CD4-positive, alpha-beta T cell treated with Interleukin-21 for 1 hour (primary cell): Measurements from ENCODE around the gene NLRP9.
"Not testable (repeated sequence)": the region's sequence is repeated elsewhere in the genome, so short reads cannot be mapped to it uniquely, and the experiment has no call there.

Source experiments
- DNase-seq: peaks from one replicate; pipeline ENCODE4 v3.0.0-alpha.2; 2020

Gene NLRP9

GRCh38 chr19:55738302-55738701 lies at the start of gene NLRP9:
NLRP9 (minus strand) TSS chr19:55738402; CDS start chr19:55738374, 28 bp downstream.
- DNase-seq = no peak

GRCh38 chr19:55781112-55781511 lies 42.9 kb upstream of the NLRP9 start:
- DNase-seq = no peak

GRCh38 chr19:55778331-55778730 lies 40.1 kb upstream of the NLRP9 start:
- no peak for DNase-seq

- no peak for DNase-seq
Measured at GRCh38 chr19:55777528-55777927, 39.3 kb upstream of the NLRP9 start.

- not testable (repeated sequence) for DNase-seq
Measured at GRCh38 chr19:55769632-55770031, 31.4 kb upstream of the NLRP9 start.

- DNase-seq = not testable (repeated sequence)
Measured at GRCh38 chr19:55768818-55769217, 30.6 kb upstream of the NLRP9 start, which contains the start of gene RFPL4AL1. RFPL4AL1 (plus strand) TSS chr19:55769118; CDS start chr19:55771805, 2,687 bp downstream.

GRCh38 chr19:55766466-55766865 lies 28.3 kb upstream of the NLRP9 start:
- no peak for DNase-seq

GRCh38 chr19:55758797-55759196 lies 20.6 kb upstream of the NLRP9 start, which contains the start of gene RFPL4A:
RFPL4A (plus strand) TSS chr19:55759097; CDS start chr19:55761801, 2,704 bp downstream.
- not testable (repeated sequence) for DNase-seq

- not testable (repeated sequence) for DNase-seq
Measured at GRCh38 chr19:55756808-55757207, 18.6 kb upstream of the NLRP9 start.

- no peak for DNase-seq
Measured at GRCh38 chr19:55753401-55753800, 15.2 kb upstream of the NLRP9 start.

GRCh38 chr19:55750715-55751114 lies 12.5 kb upstream of the NLRP9 start:
- no peak for DNase-seq

GRCh38 chr19:55730378-55730777 lies 7.8 kb downstream of the NLRP9 start:
- not testable (repeated sequence) for DNase-seq

GRCh38 chr19:55723491-55723890 lies 14.7 kb downstream of the NLRP9 start:
- DNase-seq = no peak

GRCh38 chr19:55720801-55721200 lies 17.4 kb downstream of the NLRP9 start:
- no peak for DNase-seq

- no peak for DNase-seq
Measured at GRCh38 chr19:55720214-55720746, 17.9 kb downstream of the NLRP9 start.

GRCh38 chr19:55717879-55718711 lies 20.1 kb downstream of the NLRP9 start:
- not testable (repeated sequence) for DNase-seq

- no peak for DNase-seq
Measured at GRCh38 chr19:55717251-55717650, 21.0 kb downstream of the NLRP9 start.

- DNase-seq = no peak
Measured at GRCh38 chr19:55716531-55716930, 21.7 kb downstream of the NLRP9 start.

GRCh38 chr19:55712804-55713631 lies 25.2 kb downstream of the NLRP9 start:
- DNase-seq = no peak

- DNase-seq = no peak
Measured at GRCh38 chr19:55711719-55712118, 26.5 kb downstream of the NLRP9 start.

- no peak for DNase-seq
Measured at GRCh38 chr19:55705972-55706371, 32.2 kb downstream of the NLRP9 start.

GRCh38 chr19:55704494-55705245 lies 33.5 kb downstream of the NLRP9 start:
- no peak for DNase-seq
